BJ (cell line): ENCODE data around the gene PACRG. TPM values are rescaled to one million over a fixed set of nuclear protein-coding genes. Genes with fewer than 3 reads are reported as not detected.

Source experiments
- CTCF ChIA-PET: fragments of 350-600 bp; formaldehyde crosslinking; extraction: SDS; loops from one replicate; lab custom pipeline; 2021; ENCODE audit warnings: antibody characterized with exemption, inconsistent platforms; lab: Yijun Ruan, JAX
- POLR2A ChIA-PET: fragments of 300-600 bp; sonication (Branson Sonifier 250); formaldehyde crosslinking; extraction: SDS; loops from one replicate; lab custom pipeline; 2021; ENCODE audit warnings: antibody characterized with exemption; lab: Charles Lee
- DNase-seq: peaks from one replicate; pipeline ENCODE4 v3.0.0-alpha.2; 2011; ENCODE audit warnings: low read depth
- H3K27me3 ChIP-seq: 2 replicates; pipeline ENCODE4 v1.6.0; 2011; ENCODE audit warnings: low read length; ENCODE audit not compliant: control insufficient read depth, insufficient read depth
- H3K36me3 ChIP-seq: 2 replicates; pipeline ENCODE4 v1.5.1; 2011; ENCODE audit warnings: low read length; ENCODE audit not compliant: control insufficient read depth, insufficient read depth
- H3K4me3 ChIP-seq: 2 replicates; pipeline ENCODE4 v1.5.1; 2011; ENCODE audit warnings: low read depth, mild to moderate bottlenecking, control low read depth, low read length
- CTCF ChIP-seq: IDR thresholded peaks from 2 replicates; pipeline ENCODE4 v1.5.1; 2011; ENCODE audit warnings: low read depth, mild to moderate bottlenecking, control low read depth, inconsistent platforms, low read length, moderate library complexity; ENCODE audit not compliant: insufficient read depth
- polyA plus RNA-seq: library from polyadenylated mRNA; depleted of rRNA; stranded (reverse); fragments of >200 nt; gene quantifications from 2 replicates; pipeline ENCODE4 v1.2.3, GENCODE V29; 2011

PACRG gene
- polyA plus RNA-seq, 1 experiment: 0.20 TPM

DNA sequence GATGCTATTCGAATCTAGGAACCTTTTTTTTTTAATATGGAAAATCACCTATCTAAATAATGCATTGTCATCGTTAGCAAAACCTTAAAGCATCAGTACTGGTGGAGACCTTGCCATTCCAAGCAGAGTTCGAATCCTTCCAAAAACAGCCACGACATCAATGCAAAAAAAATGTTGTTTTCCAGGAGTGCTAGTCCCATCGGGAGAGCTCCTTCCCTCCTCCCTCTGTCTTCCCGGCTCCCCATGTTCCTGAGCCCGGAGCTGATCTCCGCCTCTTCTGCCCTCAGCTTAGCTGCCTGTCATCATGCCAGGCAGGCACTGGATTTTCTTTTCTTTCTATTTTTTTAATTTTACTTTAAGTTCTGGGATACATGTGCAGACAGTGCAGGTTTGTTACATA is 533.1 kb downstream of the PACRG start:
- no peak overlapping the region for H3K4me3 ChIP-seq

GRCh38 chr6:163261361-163261760 is 533.6 kb downstream of the PACRG start:
- Histone ChIP-seq H3K36me3 (no peaks in the 10 kb centered on the region), H3K27me3 (no peaks in the 10 kb centered on the region), H3K4me3 (no peak overlapping the region)
- ChIA-PET POLR2A (no interaction called here), CTCF (no interaction called here)
- DNase-seq: no peak
- no peak for TF ChIP-seq CTCF

More for the DNA sequence above, 533.1 kb downstream of the PACRG start:
- TF ChIP-seq CTCF: no peak
- no peak for DNase-seq
- ChIA-PET CTCF (no interaction called here), POLR2A (no interaction called here)
- H3K36me3 ChIP-seq: no peaks in the 10 kb centered on the region
- no peaks in the 10 kb centered on the region for H3K27me3 ChIP-seq

DNA sequence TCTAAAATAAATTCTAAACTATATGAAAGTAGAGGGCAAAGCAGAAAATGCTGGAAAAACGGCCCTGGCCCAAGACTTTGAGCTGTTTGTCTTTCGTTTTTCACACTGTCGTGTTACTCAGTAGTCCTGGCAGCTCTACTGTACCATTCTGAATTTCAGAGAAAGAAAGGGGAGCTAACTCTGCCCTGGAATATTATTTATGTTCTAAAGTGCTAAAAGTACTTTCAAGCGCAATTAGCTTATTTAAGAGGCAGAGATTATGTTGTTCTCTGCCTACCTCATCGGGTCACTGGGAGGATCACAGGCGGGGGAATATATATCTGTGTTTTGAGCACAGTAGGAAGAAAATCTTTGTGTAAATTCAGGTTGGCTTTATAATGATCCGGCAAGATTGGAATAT is 534.3 kb downstream of the PACRG start:
- POLR2A ChIA-PET: no interaction called here

DNA sequence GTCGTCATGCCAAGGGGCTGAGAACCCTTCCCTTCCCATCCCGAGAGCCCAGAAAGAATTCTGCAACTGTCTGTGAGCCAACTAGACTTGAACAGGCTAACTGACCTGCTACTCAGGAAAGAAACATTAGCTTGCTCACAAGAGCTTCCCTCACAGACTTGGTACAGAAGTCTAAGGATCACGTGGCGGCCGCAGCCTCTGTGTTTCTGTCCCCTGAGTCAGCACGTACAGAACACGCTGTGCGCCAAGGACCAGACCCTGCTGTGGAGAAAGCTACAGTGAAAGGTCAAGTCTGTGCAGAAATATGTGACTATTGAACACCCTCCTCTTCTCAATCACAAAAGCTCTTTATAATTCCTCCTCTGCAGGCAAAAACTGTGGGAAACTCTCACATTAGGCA is 535.4 kb downstream of the PACRG start:
- DNase-seq: no peak
- ChIA-PET POLR2A (no interaction called here), CTCF (interaction anchor here (0.7 kb wide), 1 partner anchor 102 kb away, joined by 3 read pairs; no protein-coding TSS in a partner anchor)
- no peaks in the 10 kb centered on the region for H3K36me3 ChIP-seq
- TF ChIP-seq CTCF: no peak
- H3K4me3 ChIP-seq: no peak overlapping the region
- H3K27me3 ChIP-seq: no peaks in the 10 kb centered on the region

More for the DNA sequence above, 534.3 kb downstream of the PACRG start:
- no peak for DNase-seq
- CTCF ChIA-PET: no interaction called here
- Histone ChIP-seq H3K36me3 (no peaks in the 10 kb centered on the region), H3K27me3 (no peaks in the 10 kb centered on the region), H3K4me3 (no peak overlapping the region)
- TF ChIP-seq CTCF: no peak

DNA sequence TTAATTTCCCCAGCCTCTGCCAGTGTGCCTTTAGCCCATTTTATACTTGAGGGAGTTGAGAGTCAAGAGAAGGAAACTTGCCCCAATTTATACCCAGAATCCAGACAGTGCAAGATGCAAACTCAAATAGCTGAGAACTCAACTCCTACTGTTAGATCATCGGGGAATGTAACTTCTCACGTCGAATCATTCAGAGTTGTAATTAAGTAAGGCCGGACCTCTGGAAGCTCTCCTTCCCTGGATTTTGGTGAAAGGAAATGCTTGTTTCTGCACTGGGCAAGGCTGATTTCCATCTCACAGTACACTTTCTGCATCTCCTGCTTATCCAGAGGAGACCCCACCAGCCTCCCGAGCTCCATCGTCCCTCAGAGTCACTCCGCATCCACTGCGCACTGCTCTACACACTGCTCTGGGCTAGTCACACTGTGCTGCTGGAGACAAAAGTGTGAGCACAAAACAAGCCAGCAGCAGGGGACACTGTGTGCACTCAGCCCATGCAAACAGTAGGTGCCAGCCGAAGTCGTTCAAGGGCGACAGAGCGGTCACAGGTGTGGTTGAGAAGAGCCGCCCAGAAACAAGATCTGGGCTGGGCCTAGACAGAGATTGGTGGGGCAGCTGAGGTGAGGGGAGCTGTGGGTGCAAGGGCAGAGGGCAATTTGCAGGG is 536.4 kb downstream of the PACRG start:
- no peak for DNase-seq
- no peak for TF ChIP-seq CTCF
- ChIA-PET CTCF (no interaction called here), POLR2A (no interaction called here)
- Histone ChIP-seq H3K36me3 (no peaks in the 10 kb centered on the region), H3K27me3 (no peaks in the 10 kb centered on the region), H3K4me3 (no peak overlapping the region)
